ENCODE data around the gene PCDHGC3.
A peak's percentile ranks its signal among the peaks of the same experiment; 100 is the strongest.

The PCDHGC3 gene

GRCh38 chr5:141524604-141525597 is 49.1 kb downstream of the PCDHGC3 start:
- peak; percentile 25 to 33 for DNase-seq

DNA sequence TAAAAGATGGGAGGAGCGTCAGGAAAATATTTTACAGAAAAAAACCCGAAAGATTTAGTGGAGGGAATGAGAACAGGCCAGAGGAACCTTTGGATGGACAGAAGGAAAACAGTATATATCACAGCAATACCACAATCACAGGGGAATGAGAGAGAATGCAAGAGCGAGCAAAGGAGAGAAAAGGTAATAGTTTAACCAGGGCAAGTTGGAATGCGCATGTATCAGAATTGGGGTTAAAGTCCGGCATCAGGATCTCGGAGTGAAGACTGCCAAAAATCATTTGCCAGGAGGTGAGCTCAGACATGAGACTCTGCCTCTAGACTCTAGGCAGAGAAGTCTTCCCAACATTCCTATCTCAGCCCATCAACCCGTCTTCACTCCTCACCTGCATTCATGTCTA is 49.9 kb downstream of the PCDHGC3 start:
- DNase-seq: no peak

DNA sequence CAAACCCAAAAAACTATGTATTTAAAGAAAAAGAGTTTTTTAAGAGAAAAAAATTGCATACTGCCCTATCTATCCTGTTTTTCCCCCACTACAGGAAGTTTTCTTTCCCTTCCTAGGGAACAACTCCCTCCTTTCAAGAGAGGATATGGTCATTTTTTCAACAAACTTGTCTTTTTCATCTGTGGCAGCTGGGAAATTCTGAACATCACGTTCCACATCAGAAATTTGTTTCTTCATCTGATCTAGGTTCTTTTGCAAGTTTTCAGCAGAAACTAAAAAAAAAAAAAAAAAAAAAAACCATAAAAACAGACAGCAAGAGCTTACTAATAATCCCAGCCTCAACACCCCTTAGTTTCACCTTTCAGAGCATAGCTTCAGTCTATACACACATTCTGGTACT is 51.7 kb downstream of the PCDHGC3 start:
- no peak for DNase-seq
